Hematopoietic multipotent progenitor cell treated with erythropoietin and hydrocortisone succinate and interleukin-3 and kit ligand, for 6 days (in vitro differentiated cells): ENCODE measurements around the gene TRA2A.
"Not testable (repeated sequence)": the region's sequence is repeated elsewhere in the genome, so short reads cannot be mapped to it uniquely, and the experiment has no call there.

ENCODE experiments used
- DNase-seq: peaks from one replicate; pipeline ENCODE4 v3.0.0-alpha.2; 2015

The TRA2A gene

DNA sequence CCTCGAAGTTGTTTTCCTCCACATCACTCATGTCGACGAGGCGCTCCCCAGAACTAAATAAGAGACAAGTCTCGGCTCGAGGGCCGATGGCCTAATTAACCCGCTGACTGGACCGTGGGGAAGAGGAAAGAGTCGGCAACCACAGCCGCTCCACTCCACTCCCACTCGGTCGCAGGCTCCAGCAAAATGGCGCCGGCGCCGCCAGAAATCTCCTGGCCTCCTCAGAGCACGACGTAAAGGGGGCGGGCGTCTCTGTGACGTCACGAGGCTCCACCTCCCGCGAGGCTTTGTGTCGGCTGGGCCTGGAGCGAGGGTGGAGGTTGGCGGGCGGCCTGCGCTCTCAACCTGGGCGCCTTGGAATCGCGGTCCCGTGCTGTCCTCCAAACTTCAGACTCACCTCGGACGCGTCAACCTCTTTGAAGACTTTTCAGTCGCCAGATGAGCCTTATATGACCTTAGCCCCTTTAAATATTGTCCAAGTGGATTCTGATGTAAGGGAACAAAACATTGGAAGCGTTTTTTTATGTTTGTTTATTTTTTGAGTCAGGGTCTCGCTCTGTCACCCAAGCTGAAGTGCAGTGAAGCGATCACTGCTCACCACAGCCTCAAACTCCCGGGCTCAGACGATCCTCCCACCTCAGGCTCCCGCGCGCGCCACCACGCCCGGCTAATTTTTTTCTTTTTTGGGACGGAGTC is at the start of gene TRA2A:
Gene TRA2A, minus strand, starts transcription at position 188 of the 696 bp plus-strand sequence. Its CDS starts 157 bp downstream, at position 31.
- peak; percentile 96 for DNase-seq

DNA sequence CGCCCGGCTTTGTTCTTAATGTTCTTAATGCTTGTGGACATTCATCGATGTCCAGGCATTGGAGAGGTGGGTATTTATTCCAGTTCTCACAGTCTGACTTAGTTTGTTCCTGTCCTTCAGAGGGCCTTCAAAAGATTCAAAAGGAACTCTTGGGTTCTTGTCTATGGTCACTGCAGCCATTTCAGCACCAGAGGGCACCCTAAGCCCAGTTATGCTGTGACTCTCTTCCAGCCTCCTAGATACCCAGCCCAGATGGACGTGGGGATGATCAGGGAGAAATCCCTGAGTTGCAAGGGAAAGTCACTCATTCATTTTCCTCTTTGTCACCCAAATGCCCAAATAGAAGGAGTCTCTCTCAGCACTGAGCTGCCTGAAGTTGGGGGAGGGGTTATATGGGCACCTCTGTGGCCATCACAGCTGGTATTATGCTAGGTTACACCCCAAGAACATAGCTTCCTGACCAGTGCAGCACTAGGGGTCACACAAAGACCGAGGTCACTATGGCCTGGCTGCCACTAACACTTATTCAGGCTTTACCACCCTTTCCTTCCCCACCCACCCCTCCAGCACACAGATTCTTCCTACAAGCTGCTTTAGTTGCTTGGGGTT is 38.9 kb upstream of the TRA2A start:
- DNase-seq, result peak; percentile 84

DNA sequence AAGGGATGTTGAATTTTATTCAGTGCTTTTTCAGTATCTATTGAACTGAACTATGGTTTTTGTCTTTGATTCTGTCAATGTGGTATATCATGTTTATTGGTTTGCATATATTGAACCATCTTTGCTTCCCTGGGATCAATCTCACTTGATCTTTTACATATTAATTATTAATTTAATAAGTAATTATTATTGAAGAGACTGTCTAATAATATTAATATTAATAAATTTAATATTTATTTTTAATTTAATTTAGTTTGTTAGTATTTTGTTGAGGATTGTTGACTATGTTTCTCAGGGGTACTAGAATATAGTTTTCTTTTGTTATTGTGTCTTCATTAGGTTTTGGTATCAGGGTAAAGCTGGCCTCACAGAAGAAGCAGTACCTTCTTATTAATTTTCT is 26.5 kb upstream of the TRA2A start:
- no peak for DNase-seq

DNA sequence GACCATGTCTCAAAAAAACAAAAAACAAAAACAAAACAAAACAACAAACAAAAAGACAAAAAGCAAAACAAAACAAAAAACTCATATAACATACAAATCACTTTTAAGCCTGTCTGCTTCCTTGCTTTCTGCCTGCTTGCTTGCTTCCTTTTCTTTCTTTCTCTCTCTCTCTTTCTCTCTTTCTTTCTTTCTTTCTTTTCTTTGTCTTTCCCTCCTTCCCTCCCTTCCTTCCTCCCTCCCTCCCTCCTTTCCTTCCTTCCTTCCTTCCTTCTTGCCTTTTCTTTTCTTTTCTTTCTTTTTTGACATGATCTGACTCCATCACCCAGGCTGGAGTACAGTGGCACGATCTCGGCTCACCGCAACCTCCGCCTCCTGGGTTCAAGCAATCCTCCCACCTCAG is 15.9 kb upstream of the TRA2A start:
- no peak for DNase-seq

DNA sequence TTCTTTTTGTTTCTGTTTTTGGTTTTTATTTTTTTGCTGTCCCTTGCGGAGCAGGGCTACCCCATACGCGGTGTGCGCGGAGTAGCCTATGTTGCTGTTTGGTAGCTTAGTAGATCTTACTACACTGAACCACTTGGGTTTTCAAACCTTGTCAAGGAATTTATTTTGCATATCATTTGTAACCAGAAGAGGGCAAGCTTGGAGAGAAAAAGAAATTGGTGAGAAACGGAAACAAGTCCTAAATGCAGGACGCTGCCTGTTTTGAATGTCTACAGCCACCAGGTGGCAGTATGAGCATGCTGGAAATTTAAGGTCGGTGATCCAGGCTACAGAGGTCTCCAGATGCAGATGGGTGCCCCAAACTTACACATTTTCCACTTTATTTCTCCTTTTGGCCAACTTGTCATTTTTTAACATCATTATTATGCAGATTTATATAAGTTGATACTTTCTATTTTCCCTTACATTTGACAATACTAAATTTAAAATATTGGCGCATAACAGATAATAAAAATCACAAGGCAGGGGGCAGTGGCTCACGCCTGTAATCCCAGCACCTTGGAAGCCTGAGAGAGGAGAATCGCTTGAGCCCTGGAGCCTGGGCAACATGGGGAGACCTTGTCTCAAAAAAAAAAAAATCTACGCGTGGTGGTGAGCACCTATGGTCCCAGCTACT is 15.3 kb upstream of the TRA2A start:
- DNase-seq, result peak; percentile 93

DNA sequence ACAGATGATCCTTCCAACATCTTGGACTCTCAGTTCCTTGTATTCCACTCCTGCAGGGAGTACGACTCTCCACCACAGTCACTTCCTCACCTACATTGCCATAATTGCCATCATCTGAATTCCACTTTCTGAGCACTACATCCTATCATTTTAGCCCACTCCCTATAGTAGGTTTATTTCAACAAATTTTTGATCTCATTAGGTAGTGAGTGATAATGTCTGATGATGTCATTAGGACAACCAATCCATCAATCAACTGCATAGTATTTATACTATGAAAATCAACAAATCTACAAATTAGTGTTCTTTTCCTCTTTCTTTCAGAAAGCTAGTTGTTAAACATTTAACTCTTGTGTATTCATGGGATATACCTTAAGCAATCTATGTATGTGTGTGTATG is 13.7 kb upstream of the TRA2A start:
- no peak for DNase-seq

DNA sequence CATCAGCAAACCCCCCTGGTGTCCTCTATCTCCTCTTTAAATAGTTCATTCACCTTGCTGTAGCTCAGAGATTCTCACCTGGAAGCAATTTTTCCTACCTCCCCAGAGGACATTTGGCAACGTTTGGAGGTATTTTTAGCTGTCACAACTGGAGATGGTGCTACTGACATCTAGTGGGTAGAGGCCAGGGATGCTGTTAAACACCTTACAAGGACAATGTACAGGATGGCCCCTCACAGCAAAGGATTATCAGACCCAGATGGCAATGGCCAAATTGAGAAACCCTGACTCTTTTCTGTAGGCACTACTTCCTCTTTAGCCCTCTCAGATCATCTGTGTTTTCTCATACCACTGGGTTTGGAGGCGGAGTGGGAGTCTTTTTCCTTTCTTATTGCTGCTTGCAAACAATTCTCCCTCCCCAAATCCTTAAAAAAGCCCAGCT is 13.2 kb upstream of the TRA2A start:
- peak; percentile 66 for DNase-seq

DNA sequence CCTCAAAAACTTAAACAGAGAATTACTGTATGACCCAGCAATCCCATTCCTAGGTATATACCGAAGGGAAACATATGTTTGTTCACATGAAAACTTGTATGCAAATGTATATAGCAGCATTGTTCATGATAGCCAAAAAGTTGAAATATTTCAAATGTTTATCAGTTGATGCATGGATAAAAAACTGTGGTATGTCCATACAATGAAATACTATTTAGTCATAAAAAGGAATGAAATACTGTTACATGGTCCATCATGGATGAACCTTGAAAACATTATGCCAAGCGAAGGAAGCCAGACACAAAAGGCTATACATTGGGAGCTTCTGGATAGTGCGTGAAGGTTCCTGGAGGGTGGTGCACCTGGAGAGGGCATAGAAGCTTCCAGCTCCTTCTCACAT is 11.0 kb upstream of the TRA2A start:
- DNase-seq, result no peak

DNA sequence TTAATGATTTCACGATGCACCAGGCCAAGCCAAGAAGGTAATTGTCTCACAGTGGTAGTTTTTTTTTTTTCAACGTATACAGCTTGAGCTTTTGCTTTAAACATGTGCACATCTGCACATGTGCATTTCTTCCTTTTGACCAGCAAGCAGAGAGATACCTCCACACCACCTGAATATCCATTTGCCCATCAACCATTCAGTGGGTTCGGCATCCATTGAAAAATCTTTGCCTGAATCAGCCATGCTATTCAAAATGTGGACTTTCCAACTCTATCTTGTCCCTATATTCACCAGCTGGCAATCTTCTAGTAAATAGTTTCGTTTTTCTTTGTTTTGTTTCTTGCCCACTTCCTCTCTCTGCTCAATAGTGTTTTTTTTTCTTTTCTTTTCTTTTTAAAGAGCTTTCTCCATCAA is 7.7 kb upstream of the TRA2A start:
- no peak for DNase-seq

DNA sequence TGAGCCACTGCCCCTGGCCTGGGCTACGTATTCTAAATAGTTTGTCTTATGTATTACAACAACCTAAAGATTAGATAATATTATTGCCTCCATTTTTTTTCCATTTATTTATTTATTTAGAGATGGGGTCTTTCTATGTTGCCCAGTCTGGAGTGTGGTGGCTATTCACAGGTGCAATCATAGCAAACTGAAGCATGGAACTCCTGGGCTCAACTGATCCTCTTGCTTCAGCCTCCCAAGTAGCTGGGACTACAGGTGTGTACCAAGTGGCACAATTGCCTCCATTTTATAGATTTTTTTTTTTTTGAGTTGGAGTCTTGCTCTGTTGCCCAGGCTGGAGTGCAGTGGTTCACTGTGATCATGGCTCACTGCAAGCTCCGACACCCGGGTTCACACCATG is 6.5 kb upstream of the TRA2A start:
- DNase-seq, result no peak

DNA sequence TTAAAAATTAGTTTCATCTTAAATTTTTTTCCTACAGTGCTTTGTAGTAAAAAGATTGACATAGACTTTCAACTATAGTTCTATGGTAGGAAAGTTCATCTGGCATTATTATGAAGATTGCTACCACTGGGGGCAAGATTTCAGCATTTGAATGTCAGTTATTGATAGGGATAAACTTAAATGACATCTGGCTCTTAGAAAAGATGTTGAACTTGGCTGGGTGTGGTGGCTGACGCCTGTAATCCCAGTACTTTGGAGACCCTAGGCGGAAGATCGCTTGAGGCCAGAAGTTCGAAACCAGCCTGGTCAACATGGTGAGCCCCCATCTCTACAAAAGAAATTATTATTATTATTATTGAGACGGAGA is 1.4 kb upstream of the TRA2A start:
- DNase-seq, result peak; percentile 39

DNA sequence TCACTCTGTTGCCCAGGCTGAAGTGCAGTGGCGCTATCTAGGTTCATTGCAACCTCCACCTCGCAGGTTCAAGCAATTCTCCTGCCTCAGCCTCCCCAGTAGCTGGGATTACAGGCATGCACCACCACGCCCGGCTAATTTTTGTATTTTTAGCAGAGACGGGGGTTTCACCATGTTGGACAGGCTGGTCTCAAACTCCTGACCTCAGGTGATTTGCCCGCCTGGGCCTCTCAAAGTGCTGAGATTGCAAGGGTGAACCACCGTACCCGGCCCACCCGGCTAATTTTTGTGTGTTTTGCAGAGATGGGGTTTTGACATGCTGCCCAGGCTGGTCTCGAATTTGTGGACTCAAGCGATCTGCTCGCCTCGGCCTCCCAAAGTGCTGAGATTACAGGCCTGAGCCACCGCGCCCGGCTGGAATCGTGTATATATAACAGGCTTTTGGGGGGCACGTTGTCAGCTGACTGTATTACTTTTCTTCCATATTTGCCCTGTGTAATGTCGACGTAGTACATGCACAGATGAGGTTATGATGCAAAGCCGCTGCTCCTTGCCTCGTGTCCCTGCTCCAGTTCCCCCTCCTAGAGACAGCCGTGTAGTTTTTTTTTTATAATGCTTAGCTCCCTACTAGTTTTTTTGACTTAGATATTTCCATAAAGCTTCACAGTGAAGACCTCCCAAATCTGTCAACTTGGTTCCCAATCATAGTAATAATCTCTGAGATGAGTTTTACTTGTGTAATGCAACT is 883 bp upstream of the TRA2A start:
- no peak for DNase-seq

DNA sequence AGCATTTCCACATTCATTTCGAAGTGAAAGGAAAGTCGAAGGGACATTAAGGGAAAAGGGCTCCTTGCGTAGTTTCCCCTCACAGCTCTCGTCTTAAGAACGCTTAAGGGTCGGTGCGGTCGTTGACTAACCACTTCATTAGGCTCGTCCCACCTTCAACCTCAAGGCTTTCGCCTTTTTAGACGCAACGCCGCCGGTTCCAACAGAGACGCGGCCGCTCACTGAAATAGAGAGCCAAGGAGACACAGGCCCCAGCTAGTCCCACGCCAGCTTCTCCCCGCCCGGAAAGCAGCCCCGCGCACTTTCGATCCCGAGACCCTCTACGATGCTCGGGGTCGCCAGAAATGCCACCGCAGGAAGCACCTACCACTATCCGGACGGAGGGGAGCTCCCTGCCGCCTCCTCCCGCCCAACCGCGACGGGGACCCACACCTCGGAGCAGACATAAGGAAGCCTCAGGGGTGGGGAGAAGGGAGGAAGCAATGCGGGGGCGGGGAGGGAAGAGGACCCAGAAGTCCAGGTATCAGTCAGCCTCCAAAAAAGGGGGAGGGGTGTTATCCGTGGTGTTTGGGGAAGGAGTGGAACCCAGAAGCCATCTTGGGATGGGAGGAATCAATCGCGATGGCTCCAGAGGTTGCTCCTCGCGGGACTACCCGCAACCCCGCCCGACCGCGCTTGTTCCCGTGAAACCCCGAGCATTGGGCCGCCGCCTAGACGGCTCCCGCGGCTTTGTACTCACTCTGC is 559 bp downstream of the TRA2A start:
- peak; percentile 76 for DNase-seq

DNA sequence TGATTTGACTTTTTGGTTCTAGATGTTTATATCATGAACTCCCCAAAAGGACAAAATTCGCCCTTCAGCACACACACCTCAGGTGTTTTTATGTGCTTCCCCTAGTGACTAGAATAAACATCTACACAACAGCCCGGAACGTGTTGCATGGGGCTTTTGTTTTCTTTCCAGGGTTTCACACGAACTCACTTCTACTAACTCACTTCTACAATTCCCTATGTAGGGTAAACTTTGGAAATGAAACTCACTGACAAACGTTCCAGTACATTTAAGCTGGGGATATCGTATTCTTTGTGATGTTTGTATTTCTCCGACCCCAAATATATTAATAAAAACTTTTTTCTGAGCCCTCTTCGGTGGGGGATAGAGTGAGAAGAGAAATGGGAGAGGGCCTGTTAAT is 1.4 kb downstream of the TRA2A start:
- peak; percentile 73 for DNase-seq

DNA sequence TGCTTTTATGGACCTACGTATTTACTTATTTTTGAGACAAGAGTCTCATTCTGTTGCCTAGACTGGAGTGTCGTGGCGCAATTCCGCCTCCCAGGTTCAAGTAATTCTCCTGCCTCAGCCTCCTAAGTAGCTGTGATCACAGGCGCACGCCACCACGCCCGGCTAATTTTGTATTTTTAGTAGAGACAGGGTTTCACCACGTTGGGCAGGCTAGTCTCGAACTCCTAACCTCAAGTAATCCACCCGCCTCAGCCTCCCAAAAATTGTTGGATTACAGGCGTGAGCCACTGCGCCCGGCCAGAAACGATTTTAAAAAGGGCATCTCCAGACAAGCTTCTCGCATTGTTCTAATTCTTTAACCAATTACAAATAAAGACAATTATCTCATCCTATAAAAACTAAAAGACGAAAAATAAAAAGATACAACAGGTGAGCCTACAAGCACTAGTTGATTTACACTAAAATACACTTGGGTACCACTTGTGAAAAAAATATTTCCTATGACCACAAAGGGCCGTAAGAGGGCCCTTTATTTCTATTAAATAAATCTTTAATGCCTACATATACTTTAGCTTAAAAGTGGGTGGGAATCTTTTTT is 2.4 kb downstream of the TRA2A start:
- DNase-seq, result no peak

DNA sequence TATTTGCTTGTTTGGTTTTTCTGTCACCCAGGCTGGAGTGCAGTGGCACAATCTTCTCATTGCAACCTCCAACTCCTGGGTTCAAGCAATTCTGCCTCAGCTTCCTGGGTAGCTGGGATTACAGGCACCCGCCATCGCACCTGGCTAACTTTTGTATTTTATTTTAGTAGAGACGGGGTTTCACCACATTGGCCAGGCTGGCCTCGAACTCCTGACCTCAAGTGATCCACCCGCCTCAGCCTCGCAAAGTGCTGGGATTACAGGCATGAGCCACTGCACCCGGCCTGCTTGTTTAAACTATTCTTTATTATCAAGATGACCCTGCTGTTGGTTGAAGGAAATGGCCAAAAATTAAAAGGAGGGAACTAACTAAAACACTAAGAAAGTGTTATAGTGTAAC is 6.2 kb downstream of the TRA2A start:
- DNase-seq, result not testable (repeated sequence)

DNA sequence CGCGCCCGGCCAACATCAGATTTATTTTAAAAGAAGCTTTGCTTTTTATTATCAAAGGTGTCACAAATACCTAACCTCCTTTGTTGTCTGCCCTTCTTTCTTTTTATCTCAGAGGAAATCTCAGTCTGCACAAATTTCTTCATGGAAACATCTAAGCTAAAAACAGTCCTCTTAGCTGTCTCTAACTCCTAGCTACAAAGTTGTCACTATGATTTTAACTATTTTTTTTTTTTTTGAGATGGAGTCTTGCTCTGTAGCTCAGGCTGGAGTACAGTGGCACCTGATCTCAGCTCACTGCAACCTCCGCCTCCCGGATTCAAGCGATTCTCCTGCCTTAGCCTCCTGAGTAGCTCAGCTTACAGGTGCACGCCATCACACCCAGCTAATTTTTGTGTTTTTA is 7.3 kb downstream of the TRA2A start:
- no peak for DNase-seq

DNA sequence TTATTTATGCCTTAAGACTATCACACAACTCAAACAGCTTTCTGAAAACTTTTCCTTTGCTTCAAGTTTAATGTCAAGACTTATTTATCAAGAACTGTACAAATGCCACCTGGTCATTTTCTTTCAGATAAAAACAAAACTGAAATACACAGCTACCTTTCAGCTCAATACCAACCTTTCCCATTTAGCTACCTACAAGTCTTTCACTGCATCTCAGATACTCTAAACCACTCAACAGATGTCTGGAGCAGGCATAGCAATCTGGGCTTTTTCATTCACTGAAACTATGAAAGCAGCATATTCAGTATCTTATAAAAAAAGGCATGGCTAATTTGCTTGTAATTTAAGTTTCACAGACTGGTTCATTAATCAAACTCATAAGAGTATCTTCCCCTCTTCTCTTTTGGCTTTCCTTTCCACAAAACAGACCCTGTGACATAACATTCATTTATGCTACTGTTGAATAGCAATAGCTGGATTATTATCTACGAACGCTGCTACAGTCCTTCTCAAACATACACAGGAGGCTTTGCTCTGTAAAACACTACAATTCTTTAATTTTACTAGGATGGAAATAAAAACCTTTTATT is 8.2 kb downstream of the TRA2A start:
- DNase-seq, result no peak

DNA sequence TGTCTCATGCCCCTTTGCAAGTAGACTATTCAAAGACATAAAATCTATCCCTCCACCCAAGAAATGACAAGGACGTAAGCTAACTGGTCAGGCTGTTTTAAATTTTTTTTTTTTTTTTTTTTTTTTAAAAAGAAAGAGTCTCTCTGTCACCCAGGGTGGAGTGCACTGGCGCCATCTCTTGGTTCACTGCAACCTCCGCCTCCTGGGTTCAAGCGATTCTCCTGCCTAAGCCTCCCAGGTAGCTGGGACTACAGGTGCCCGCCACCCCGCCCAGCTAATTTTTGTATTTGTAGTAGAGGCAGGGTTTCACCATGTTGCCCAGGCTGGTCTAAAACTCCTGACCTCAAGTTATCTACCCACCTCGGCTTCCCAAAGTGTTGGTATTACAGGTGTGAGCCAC is 11.2 kb downstream of the TRA2A start:
- no peak for DNase-seq

DNA sequence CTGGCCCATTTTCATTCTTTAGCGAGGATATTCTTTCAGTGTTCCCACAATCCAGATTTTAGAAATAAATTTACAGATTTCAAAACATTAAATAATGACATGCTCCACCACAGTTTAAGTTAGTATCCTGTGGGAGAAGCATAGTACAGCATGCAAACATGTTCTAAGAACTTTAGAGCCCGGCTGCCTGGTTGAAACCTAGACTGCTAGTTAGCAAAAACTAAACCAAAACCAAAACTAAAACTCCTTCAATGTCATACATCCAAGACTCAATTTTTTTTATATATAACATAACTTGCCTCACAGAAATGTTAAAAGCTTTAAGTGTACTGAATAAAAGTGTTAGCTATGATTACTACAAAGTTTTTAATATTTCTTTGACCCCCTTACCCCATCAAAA is 17.0 kb downstream of the TRA2A start:
- no peak for DNase-seq

DNA sequence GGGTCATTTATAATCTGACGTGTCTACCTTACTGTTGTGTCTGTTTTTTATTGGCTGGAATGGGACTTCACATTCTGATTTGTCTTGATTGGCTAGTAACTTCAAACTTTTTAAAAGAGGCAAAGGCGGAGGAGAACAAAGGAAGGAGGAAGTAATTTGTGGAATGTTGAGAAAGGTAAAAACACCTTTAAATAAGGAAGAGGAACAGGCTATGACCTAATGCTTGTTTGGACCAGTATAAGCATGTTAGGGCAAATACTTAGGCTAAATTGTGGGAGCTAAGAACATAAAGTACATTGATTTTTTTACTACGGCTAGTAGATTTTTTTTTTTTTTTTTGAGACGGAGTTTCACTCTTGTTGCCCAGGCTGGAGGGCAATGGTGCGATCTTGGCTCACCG is 18.0 kb downstream of the TRA2A start:
- DNase-seq, result not testable (repeated sequence)

DNA sequence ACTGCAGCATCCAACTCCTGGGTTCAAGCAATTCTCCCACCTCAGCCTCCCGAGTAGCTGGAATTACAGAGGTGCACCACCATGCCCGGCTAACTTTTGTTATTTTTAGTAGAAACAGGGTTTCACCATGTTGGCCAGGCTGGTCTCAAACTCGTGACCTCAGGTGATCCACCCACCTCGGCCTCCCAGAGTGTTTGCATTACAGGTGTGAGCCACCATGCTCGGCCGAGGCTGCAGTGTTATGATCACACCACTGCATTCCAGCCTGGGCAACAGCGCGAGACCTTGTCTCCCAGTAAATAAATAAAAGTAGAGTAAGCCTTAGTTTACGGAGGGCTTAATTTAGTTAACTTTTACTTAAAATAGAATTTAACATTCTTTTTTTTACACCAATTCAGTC is 37.8 kb downstream of the TRA2A start:
- DNase-seq, result no peak
